ENCODE results near the gene ASNSD1.
A peak's percentile ranks its signal among the peaks of the same experiment; 100 is the strongest.
"Not testable (repeated sequence)": the region's sequence is repeated elsewhere in the genome, so short reads cannot be mapped to it uniquely, and the experiment has no call there.

Gene ASNSD1

GRCh38 chr2:189646521-189646920 lies 14.7 kb upstream of the ASNSD1 start:
- DNase-seq (ENCODE audit: low read depth) = no peak
- no peak overlapping the region for H3K4me3 ChIP-seq (ENCODE audit: low read depth, low read length)
- no peak for TF ChIP-seq CTCF (conservative IDR thresholded peaks at IDR 0.05; ENCODE audit: low read depth, low read length)

GRCh38 chr2:189648846-189649509 lies 12.3 kb upstream of the ASNSD1 start:
- no peak overlapping the region for H3K4me3 ChIP-seq (ENCODE audit: low read depth, low read length)
- no peak for TF ChIP-seq CTCF (conservative IDR thresholded peaks at IDR 0.05; ENCODE audit: low read depth, low read length)
- DNase-seq (ENCODE audit: low read depth) = peak; percentile 74

- DNase-seq (ENCODE audit: low read depth) = no peak
- H3K4me3 ChIP-seq (ENCODE audit: low read depth, low read length) = no peak overlapping the region
- TF ChIP-seq CTCF (conservative IDR thresholded peaks at IDR 0.05; ENCODE audit: low read depth, low read length) = no peak
Measured at GRCh38 chr2:189651284-189651683, 10.0 kb upstream of the ASNSD1 start.

GRCh38 chr2:189653464-189653863 lies 7.8 kb upstream of the ASNSD1 start:
- DNase-seq (ENCODE audit: low read depth); H3K4me3 ChIP-seq (ENCODE audit: low read depth, low read length): not testable (repeated sequence)

- no peak for TF ChIP-seq CTCF (conservative IDR thresholded peaks at IDR 0.05; ENCODE audit: low read depth, low read length)
- peak; percentile 76 for DNase-seq (ENCODE audit: low read depth)
- H3K4me3 ChIP-seq (ENCODE audit: low read depth, low read length) = no peak overlapping the region
Measured at GRCh38 chr2:189654641-189655040, 6.6 kb upstream of the ASNSD1 start.

GRCh38 chr2:189657867-189658266 lies 3.4 kb upstream of the ASNSD1 start:
- H3K4me3 ChIP-seq (ENCODE audit: low read depth, low read length) = no peak overlapping the region
- no peak for TF ChIP-seq CTCF (conservative IDR thresholded peaks at IDR 0.05; ENCODE audit: low read depth, low read length)
- DNase-seq (ENCODE audit: low read depth) = peak; percentile 92

GRCh38 chr2:189658306-189659212 lies 2.7 kb upstream of the ASNSD1 start:
- H3K4me3 ChIP-seq (ENCODE audit: low read depth, low read length) = no peak overlapping the region
- no peak for TF ChIP-seq CTCF (conservative IDR thresholded peaks at IDR 0.05; ENCODE audit: low read depth, low read length)
- DNase-seq (ENCODE audit: low read depth) = no peak
